HCT116 (cell line): ENCODE results near the gene MOB3A. TPM values are rescaled to one million over a fixed set of nuclear protein-coding genes. Genes with fewer than 3 reads are reported as not detected.

ENCODE experiments used
- ATAC-seq: fragments of 200-7000 bp; cut with Tn5 transposase; 2 replicates; pipeline ENCODE4 v1.9.1; 2020; ENCODE audit warnings: mild to moderate bottlenecking, moderate library complexity
- BruUV-seq: library from RNA; stranded (reverse); fragments of 400-500 nt; replicated peaks from 2 replicates; lab custom pipeline; 2021; lab: Mats Ljungman, UMichigan
- CTCF ChIA-PET: fragments of 300-600 bp; sonication (Branson Sonifier 250); formaldehyde crosslinking; loops from one replicate; lab custom pipeline; 2021; ENCODE audit warnings: antibody characterized with exemption; lab: Charles Lee
- POLR2A ChIA-PET: fragments of 300-600, 350-600 bp; sonication (Branson Sonifier 250); formaldehyde crosslinking; loops from one replicate; lab custom pipeline; 2021; ENCODE audit warnings: antibody characterized with exemption; lab: Charles Lee
- RAD21 ChIA-PET, 2 experiments: fragments of 300-600 bp; sonication (Branson Sonifier 250); formaldehyde crosslinking; loops; one replicate each; lab custom pipeline; 2023; ENCODE audit warnings: low total read pairs in 2 of 2; ENCODE audit not compliant: uncharacterized antibody in 2 of 2, unreplicated experiment in 2 of 2, low non-redundant PET in 1 of 2; lab: Charles Lee
- DNase-seq: peaks from one replicate; pipeline ENCODE4 v3.0.0-alpha.2; 2010; ENCODE audit warnings: low read depth, low spot score
- H2AFZ ChIP-seq: fragments of 200-600 bp; shearing (Covaris generic), sonication (generic); 2 replicates; pipeline ENCODE4 v1.6.1; 2017; ENCODE audit warnings: low read depth, mixed run types, mixed read lengths, antibody characterized with exemption, low read length; ENCODE audit not compliant: poor library complexity, severe bottlenecking
- H3K27ac ChIP-seq: 2 replicates; pipeline ENCODE4 v1.5.1; 2012; ENCODE audit warnings: low read depth, low read length
- H3K27me3 ChIP-seq: fragments of 200-600 bp; sonication (generic); 2 replicates; pipeline ENCODE4 v1.6.1; 2016; ENCODE audit warnings: mixed run types, low read length, mixed read lengths; ENCODE audit not compliant: insufficient read depth
- H3K36me3 ChIP-seq, 2 experiments: fragments of 200-500 bp in 1 of 2; fragments of 200-600 bp in 1 of 2; sonication (Bioruptor generic) in 1 of 2; sonication (generic) in 1 of 2; 2 replicates each; pipeline versions ENCODE4 v1.5.1 to v1.6.1; 2014 to 2016; ENCODE audit warnings: low read length in 2 of 2, inconsistent platforms in 1 of 2, mixed read lengths in 1 of 2, mixed run types in 1 of 2; ENCODE audit not compliant: insufficient read depth in 2 of 2, control insufficient read depth in 1 of 2
- H3K4me1 ChIP-seq, 2 experiments: fragments of 200-600 bp in 1 of 2; sonication (generic) in 1 of 2; 2 replicates each; pipeline versions ENCODE4 v1.5.1 to v1.6.1; 2012 to 2017; ENCODE audit warnings: low read length in 2 of 2, inconsistent platforms in 1 of 2, mild to moderate bottlenecking in 1 of 2, mixed read lengths in 1 of 2, mixed run types in 1 of 2, moderate library complexity in 1 of 2; ENCODE audit not compliant: insufficient read depth in 2 of 2, control insufficient read depth in 1 of 2
- H3K4me2 ChIP-seq: fragments of 200-600 bp; sonication (generic); 2 replicates; pipeline ENCODE4 v1.6.1; 2017; ENCODE audit warnings: mixed run types, low read length, mixed read lengths
- H3K4me3 ChIP-seq, 2 experiments: fragments of 200-600 bp in 1 of 2; sonication (generic) in 1 of 2; replicated peaks in 1 of 2; 2 replicates each; pipeline ENCODE4 v1.5.1; 2011 to 2016; ENCODE audit warnings: low read length in 2 of 2, control low read depth in 1 of 2, low read depth in 1 of 2, mild to moderate bottlenecking in 1 of 2, mixed read lengths in 1 of 2, mixed run types in 1 of 2
- H3K79me2 ChIP-seq: fragments of 200-600 bp; sonication (generic); 2 replicates; pipeline ENCODE4 v1.6.1; 2017; ENCODE audit warnings: mild to moderate bottlenecking, mixed run types, low read length, moderate library complexity, mixed read lengths; ENCODE audit not compliant: insufficient read depth
- H3K9ac ChIP-seq: fragments of 200-600 bp; sonication (generic); 2 replicates; pipeline ENCODE4 v1.6.1; 2016; ENCODE audit warnings: low read length, mixed read lengths
- H3K9me2 ChIP-seq: fragments of 200-600 bp; sonication (generic), shearing (Covaris generic); 2 replicates; pipeline ENCODE4 v1.6.1; 2017; ENCODE audit warnings: mixed run types, mild to moderate bottlenecking, moderate library complexity; ENCODE audit not compliant: insufficient read depth
- H3K9me3 ChIP-seq, 2 experiments: fragments of 200-500 bp in 1 of 2; fragments of 200-600 bp in 1 of 2; sonication (Bioruptor generic) in 1 of 2; sonication (generic) in 1 of 2; 2 replicates each; pipeline ENCODE4 v1.6.1; 2014 to 2017; ENCODE audit warnings: low read length in 2 of 2, mixed read lengths in 2 of 2, inconsistent platforms in 1 of 2, low read depth in 1 of 2, mild to moderate bottlenecking in 1 of 2, mixed run types in 1 of 2, moderate library complexity in 1 of 2; ENCODE audit not compliant: control insufficient read depth in 1 of 2, insufficient read depth in 1 of 2
- H4K20me1 ChIP-seq: fragments of 200-600 bp; sonication (generic), shearing (Covaris generic); 2 replicates; pipeline ENCODE4 v1.6.1; 2017; ENCODE audit warnings: mixed run types, mild to moderate bottlenecking, moderate library complexity; ENCODE audit not compliant: insufficient read depth
- ATF3 ChIP-seq: IDR thresholded peaks from 2 replicates; pipeline ENCODE4 v1.6.1; 2012
- CBX3 ChIP-seq: IDR thresholded peaks from 2 replicates; pipeline ENCODE4 v1.6.1; 2012; ENCODE audit warnings: low read depth
- CEBPB ChIP-seq: IDR thresholded peaks from 2 replicates; pipeline ENCODE4 v1.6.1; 2012; ENCODE audit warnings: low read depth
- EGR1 ChIP-seq: IDR thresholded peaks from 2 replicates; pipeline ENCODE4 v1.6.1; 2012; ENCODE audit warnings: low read depth
- EZH2 ChIP-seq: fragments of 200-600 bp; sonication (generic); IDR thresholded peaks from 2 replicates; pipeline ENCODE4 v1.6.1; 2017; ENCODE audit warnings: antibody characterized with exemption, mixed run types
- EZH2phosphoT487 ChIP-seq: fragments of 200-600 bp; IDR thresholded peaks from 2 replicates; pipeline ENCODE4 v1.6.1; 2018; ENCODE audit warnings: antibody characterized with exemption, borderline replicate concordance
- FOSL1 ChIP-seq: IDR thresholded peaks from 2 replicates; pipeline ENCODE4 v1.6.1; 2012; ENCODE audit warnings: low read depth
- JUND ChIP-seq: IDR thresholded peaks from 2 replicates; pipeline ENCODE4 v1.6.1; 2012
- MAX ChIP-seq: IDR thresholded peaks from 2 replicates; pipeline ENCODE4 v1.6.1; 2012
- POLR2A ChIP-seq: IDR thresholded peaks from 2 replicates; pipeline ENCODE4 v1.7.0; 2011; ENCODE audit warnings: borderline replicate concordance; ENCODE audit not compliant: insufficient read depth, insufficient read length; ENCODE audit errors: extremely low read depth
- SIN3A ChIP-seq: IDR thresholded peaks from 2 replicates; pipeline ENCODE4 v1.6.1; 2012; ENCODE audit warnings: low read depth
- TCF7L2 ChIP-seq: IDR thresholded peaks from 2 replicates; pipeline ENCODE4 v1.7.0; 2011; ENCODE audit warnings: borderline replicate concordance, inconsistent platforms; ENCODE audit not compliant: insufficient read depth, insufficient read length; ENCODE audit errors: extremely low read depth
- YY1 ChIP-seq: IDR thresholded peaks from 2 replicates; pipeline ENCODE4 v1.6.1; 2011; ENCODE audit warnings: low read length, low read depth, moderate library complexity, mild to moderate bottlenecking; ENCODE audit not compliant: insufficient replicate concordance; ENCODE audit errors: extremely low read depth
- ZFX ChIP-seq: fragments of 450-650 bp; IDR thresholded peaks from 2 replicates; pipeline ENCODE4 v1.6.1; 2017
- intact Hi-C: fragments of 100-400 bp; cut with micrococcal nuclease; formaldehyde crosslinking; loops from 2 replicates; pipeline ENCODE4 v1.10.0; 2022
- total RNA-seq: library from RNA; stranded (reverse); gene quantifications from one replicate; pipeline ENCODE4 v1.2.1, GENCODE V29; 2021; ENCODE audit not compliant: unreplicated experiment

MOB3A gene
- total RNA-seq, 1 experiment from 2014 or later: 32.1 TPM

- H3K27ac ChIP-seq: no peak overlapping the region
- ChIA-PET POLR2A (no interaction called here), CTCF (no interaction called here), RAD21 (no interaction called here)
- H3K9me2 ChIP-seq: no peaks in the 10 kb centered on the region
- BruUV-seq: no TSS peak
- peaks cover 14 to 27% of the 10 kb centered on the region in 2 experiments for H3K36me3 ChIP-seq
- TF ChIP-seq ZFX: no peak
- no peak for TF ChIP-seq EZH2phosphoT487
- TF ChIP-seq MAX: no peak
- TF ChIP-seq POLR2A: no peak
- no peak for TF ChIP-seq JUND
- no peak for TF ChIP-seq YY1
- TF ChIP-seq CBX3: no peak
- no peak for TF ChIP-seq FOSL1
- no peak for TF ChIP-seq TCF7L2
- no peak for TF ChIP-seq ATF3
- H3K4me3 ChIP-seq: no peak overlapping the region
- no peaks in the 10 kb centered on the region for H4K20me1 ChIP-seq
- no peak overlapping the region for H3K4me2 ChIP-seq
- ATAC-seq (no peak), DNase-seq (no peak)
- no peak overlapping the region for H2AFZ ChIP-seq
- H3K9ac ChIP-seq: no peak overlapping the region
- H3K9me3 ChIP-seq: no peaks in the 10 kb centered on the region
- no peaks in the 10 kb centered on the region for H3K27me3 ChIP-seq
- intact Hi-C loops: no loop called here
- peaks cover 79% of the 10 kb centered on the region for H3K79me2 ChIP-seq
- H3K4me1 ChIP-seq: no peaks in the 10 kb centered on the region
Measured at GRCh38 chr19:2138061-2138728, 42.1 kb upstream of the MOB3A start.

- CTCF ChIA-PET: no interaction called here
- H3K27ac ChIP-seq: no peak overlapping the region
- no peak for TF ChIP-seq EZH2
- no peak for TF ChIP-seq YY1
- TF ChIP-seq CEBPB: no peak
- TF ChIP-seq SIN3A: no peak
- no peak for TF ChIP-seq EGR1
- TF ChIP-seq ZFX: no peak
- TF ChIP-seq, all 23 proteins: peak for 0
- H3K36me3 ChIP-seq: peaks cover 19 to 41% of the 10 kb centered on the region in 2 experiments
- no peaks in the 10 kb centered on the region for H4K20me1 ChIP-seq
- no TSS peak for BruUV-seq
- ChIA-PET POLR2A (no interaction called here), RAD21 (no interaction called here)
- ATAC-seq (no peak; the same call in 1 of the 2 replicates), DNase-seq (no peak)
- H3K4me3 ChIP-seq: no peak overlapping the region
- H2AFZ ChIP-seq: no peak overlapping the region
- intact Hi-C loops: no loop called here
- H3K9ac ChIP-seq: no peak overlapping the region
- H3K4me2 ChIP-seq: no peak overlapping the region
- no peaks in the 10 kb centered on the region for H3K27me3 ChIP-seq
- no peaks in the 10 kb centered on the region for H3K9me2 ChIP-seq
- no peaks in the 10 kb centered on the region for H3K4me1 ChIP-seq
- H3K79me2 ChIP-seq: peaks cover 79% of the 10 kb centered on the region
- H3K9me3 ChIP-seq: no peaks in the 10 kb centered on the region
Measured at GRCh38 chr19:2136796-2137195, 40.7 kb upstream of the MOB3A start.
